Tibial nerve (tissue), 4 donors: ENCODE measurements around the gene TMCO4. TPM values are rescaled to one million over a fixed set of nuclear protein-coding genes. Genes with fewer than 3 reads are reported as not detected.

Source experiments
- DNase-seq, 2 donors: peaks; one replicate each; pipeline ENCODE4 v3.0.0-alpha.2; 2019; ENCODE audit warnings: low spot score in 2 of 2
- H3K27ac ChIP-seq, 4 donors: fragments of 200-600 bp; sonication (generic) in 3 of 4; one replicate each; pipeline ENCODE4 v1.5.1; 2017 to 2019; ENCODE audit warnings: mild to moderate bottlenecking in 1 of 4
- H3K27me3 ChIP-seq, 2 donors: fragments of 200-600 bp; sonication (generic) in 1 of 2; one replicate each; pipeline versions ENCODE4 v1.5.1 to v1.6.0; 2017 to 2019
- H3K36me3 ChIP-seq, 3 donors: fragments of 200-600 bp; sonication (generic); one replicate each; pipeline ENCODE4 v1.5.1; 2018 to 2019
- H3K4me1 ChIP-seq, 4 donors: fragments of 200-600 bp; sonication (generic) in 3 of 4; one replicate each; pipeline ENCODE4 v1.5.1; 2017 to 2019
- H3K4me3 ChIP-seq, 4 donors: fragments of 200-600 bp; sonication (generic) in 3 of 4; one replicate each; pipeline ENCODE4 v1.5.1; 2017 to 2019; ENCODE audit warnings: mild to moderate bottlenecking in 1 of 4, moderate library complexity in 1 of 4
- H3K9me3 ChIP-seq, 4 donors: fragments of 200-600 bp; sonication (generic) in 3 of 4; one replicate each; pipeline ENCODE4 v1.5.1; 2017 to 2019
- CTCF ChIP-seq, 5 experiments: fragments of 200-600 bp in 3 of 5; fragments of 450-650 bp in 2 of 5; sonication (generic) in 3 of 5; IDR thresholded peaks; one replicate each; pipeline ENCODE4 v1.5.1; 2016 to 2019; ENCODE audit warnings: antibody characterized with exemption in 5 of 5, mild to moderate bottlenecking in 3 of 5, moderate library complexity in 2 of 5
- EP300 ChIP-seq, 2 donors: sonication (generic); formaldehyde crosslinking; IDR thresholded peaks; one replicate each; pipeline ENCODE4 v1.6.1; 2017; ENCODE audit warnings: antibody characterized with exemption in 2 of 2, mild to moderate bottlenecking in 1 of 2
- POLR2A ChIP-seq, 2 donors: fragments of 450-650 bp; IDR thresholded peaks; one replicate each; pipeline ENCODE4 v1.6.1; 2017; ENCODE audit warnings: antibody characterized with exemption in 2 of 2, mild to moderate bottlenecking in 2 of 2, moderate library complexity in 2 of 2
- WGBS, 2 donors: methylation state at CpG; one replicate each; pipeline ENCODE4 v1.1.5; 2018; 5-methylcytosine and 5-hydroxymethylcytosine counted together
- total RNA-seq, 4 donors: library from RNA; depleted of rRNA; stranded (reverse); fragments of >200 nt; gene quantifications; one replicate each; pipeline ENCODE4 v1.1.0, GENCODE V29; 2016

The TMCO4 gene
- total RNA-seq, 4 donors from 2014 or later: 19.3 to 37.5 (median 29.3) TPM

- Histone ChIP-seq H3K36me3 (peaks cover 0 to 9% (median 0%) of the 10 kb centered on the region in 3 donors), H3K4me3 (no peak overlapping the region), H3K9me3 (no peaks in the 10 kb centered on the region), H3K27me3 (no peaks in the 10 kb centered on the region), H3K4me1 (peaks cover 0 to 74% (median 31%) of the 10 kb centered on the region in 4 donors), H3K27ac (peak overlapping the region in 3 of 4 donors; percentile 63 to 86 (median 84))
- DNase-seq: no peak
- 34 to 43% methylated on average over 12 of the region's 12 CpGs for WGBS, 2 donors
- TF ChIP-seq EP300 (IDR thresholded peaks at IDR 0.05) (no peak), CTCF (IDR thresholded peaks at IDR 0.05) (no peak), POLR2A (IDR thresholded peaks at IDR 0.05) (no peak)
Measured at GRCh38 chr1:19650416-19651140, 149.1 kb downstream of the TMCO4 start.

- Histone ChIP-seq H3K27ac (peak overlapping the region; percentile 40 to 95 (median 90)), H3K9me3 (no peaks in the 10 kb centered on the region), H3K36me3 (no peaks in the 10 kb centered on the region), H3K4me1 (peaks cover 0 to 69% (median 32%) of the 10 kb centered on the region in 4 donors), H3K27me3 (no peaks in the 10 kb centered on the region), H3K4me3 (no peak overlapping the region)
- TF ChIP-seq CTCF (IDR thresholded peaks at IDR 0.05): peak in 3 of 5 experiments; percentile 20 to 46 (median 22)
- no peak for TF ChIP-seq POLR2A (IDR thresholded peaks at IDR 0.05)
- TF ChIP-seq EP300 (IDR thresholded peaks at IDR 0.05): peak in 1 of 2 donors; percentile 12
- no peak for DNase-seq
- WGBS, 2 donors: 45 to 58% methylated on average over 8 to 10 of the region's 11 CpGs
Measured at GRCh38 chr1:19648689-19649088, 151.0 kb downstream of the TMCO4 start.

GRCh38 chr1:19648239-19648638, 151.5 kb downstream of the TMCO4 start:
- peaks cover 0 to 69% (median 32%) of the 10 kb centered on the region in 4 donors for H3K4me1 ChIP-seq
- no peaks in the 10 kb centered on the region for H3K36me3 ChIP-seq
- H3K27me3 ChIP-seq: peaks cover 0 to 3% of the 10 kb centered on the region in 2 donors
- H3K4me3 ChIP-seq: no peak overlapping the region
- 73% methylated on average over 10 to 14 of the region's 14 CpGs for WGBS, 2 donors
- no peak for DNase-seq
- no peaks in the 10 kb centered on the region for H3K9me3 ChIP-seq
- no peak for TF ChIP-seq EP300 (IDR thresholded peaks at IDR 0.05)
- no peak for TF ChIP-seq POLR2A (IDR thresholded peaks at IDR 0.05)
- no peak for TF ChIP-seq CTCF (IDR thresholded peaks at IDR 0.05)
- H3K27ac ChIP-seq: peak overlapping the region; percentile 40 to 95 (median 90)

- H3K4me1 ChIP-seq: peaks cover 0 to 75% (median 32%) of the 10 kb centered on the region in 4 donors
- TF ChIP-seq POLR2A (IDR thresholded peaks at IDR 0.05) (no peak), EP300 (IDR thresholded peaks at IDR 0.05) (no peak), CTCF (IDR thresholded peaks at IDR 0.05) (no peak)
- H3K4me3 ChIP-seq: peak overlapping the region in 1 of 4 donors; percentile 15
- no peak for DNase-seq
- H3K9me3 ChIP-seq: no peaks in the 10 kb centered on the region
- H3K36me3 ChIP-seq: no peaks in the 10 kb centered on the region
- H3K27ac ChIP-seq: peak overlapping the region in 3 of 4 donors; percentile 88 to 95 (median 91)
- 58 to 59% methylated on average over 16 of the region's 16 CpGs for WGBS, 2 donors
- peaks cover 0 to 8% of the 10 kb centered on the region in 2 donors for H3K27me3 ChIP-seq
Measured at GRCh38 chr1:19647643-19648042, 152.1 kb downstream of the TMCO4 start.
